Osteocyte (in vitro differentiated cells): Measurements from ENCODE around the gene SDC3. TPM values are rescaled to one million over a fixed set of nuclear protein-coding genes. Genes with fewer than 3 reads are reported as not detected.

ENCODE experiments used
- DNase-seq: peaks from one replicate; pipeline ENCODE4 v3.0.0; 2021; ENCODE audit warnings: mixed read lengths; ENCODE audit not compliant: unreplicated experiment; ENCODE audit errors: extremely low spot score
- H3K27ac Mint-ChIP-seq: one replicate; pipeline ENCODE4 v1.8.0; 2021; ENCODE audit warnings: mild to moderate bottlenecking, mixed read lengths; ENCODE audit not compliant: unreplicated experiment
- H3K27me3 Mint-ChIP-seq: one replicate; pipeline ENCODE4 v1.8.0; 2021; ENCODE audit warnings: mixed read lengths; ENCODE audit not compliant: unreplicated experiment
- H3K36me3 Mint-ChIP-seq: one replicate; pipeline ENCODE4 v1.8.0; 2021; ENCODE audit warnings: mixed read lengths; ENCODE audit not compliant: unreplicated experiment
- H3K4me1 Mint-ChIP-seq: one replicate; pipeline ENCODE4 v1.8.0; 2021; ENCODE audit warnings: mixed read lengths; ENCODE audit not compliant: unreplicated experiment
- H3K4me3 Mint-ChIP-seq: one replicate; pipeline ENCODE4 v1.8.0; 2021; ENCODE audit warnings: mild to moderate bottlenecking, moderate library complexity, mixed read lengths; ENCODE audit not compliant: unreplicated experiment
- H3K9me3 Mint-ChIP-seq: one replicate; pipeline ENCODE4 v1.8.0; 2021; ENCODE audit warnings: mixed read lengths; ENCODE audit not compliant: unreplicated experiment
- total RNA-seq: library from RNA; stranded (reverse); gene quantifications from 2 replicates; pipeline ENCODE4 v1.2.1, GENCODE V29; 2021
- TF ChIP-seq, protein P1 (sequence below): fragments of 200-600 bp; sonication (generic); IDR thresholded peaks from 2 replicates; pipeline ENCODE4 v1.5.0; 2021; ENCODE audit warnings: antibody characterized with exemption, mild to moderate bottlenecking, moderate library complexity

The SDC3 gene
- total RNA-seq, 1 donor from 2014 or later, result 54.4 TPM

DNA sequence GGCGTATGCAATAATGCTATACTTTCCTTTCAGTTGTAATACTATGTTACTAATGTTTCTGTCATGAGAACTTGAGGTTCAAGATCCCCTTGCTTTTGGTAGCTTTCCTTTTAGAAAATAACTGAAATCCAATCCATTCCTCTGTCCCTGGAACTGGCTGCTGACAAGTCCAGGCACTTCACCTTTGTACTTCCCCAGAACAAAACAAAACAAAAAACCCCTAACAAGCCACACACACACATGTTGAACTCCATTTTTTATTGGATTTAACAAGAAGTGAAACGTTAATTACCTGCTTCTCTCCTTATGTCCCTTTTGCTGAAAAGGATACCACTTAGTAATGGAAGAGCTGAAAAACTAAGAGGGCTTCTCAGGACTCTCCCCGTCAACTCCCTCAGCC is 26.1 kb upstream of the SDC3 start:
- Mint-ChIP-seq H3K9me3 (no peaks in the 10 kb centered on the region), H3K27me3 (no peaks in the 10 kb centered on the region), H3K36me3 (peaks cover 47% of the 10 kb centered on the region), H3K27ac (peak overlapping the region; percentile 33), H3K4me3 (no peak overlapping the region), H3K4me1 (peaks cover 19% of the 10 kb centered on the region)
- DNase-seq, result no peak
- TF ChIP-seq, protein P1, sequence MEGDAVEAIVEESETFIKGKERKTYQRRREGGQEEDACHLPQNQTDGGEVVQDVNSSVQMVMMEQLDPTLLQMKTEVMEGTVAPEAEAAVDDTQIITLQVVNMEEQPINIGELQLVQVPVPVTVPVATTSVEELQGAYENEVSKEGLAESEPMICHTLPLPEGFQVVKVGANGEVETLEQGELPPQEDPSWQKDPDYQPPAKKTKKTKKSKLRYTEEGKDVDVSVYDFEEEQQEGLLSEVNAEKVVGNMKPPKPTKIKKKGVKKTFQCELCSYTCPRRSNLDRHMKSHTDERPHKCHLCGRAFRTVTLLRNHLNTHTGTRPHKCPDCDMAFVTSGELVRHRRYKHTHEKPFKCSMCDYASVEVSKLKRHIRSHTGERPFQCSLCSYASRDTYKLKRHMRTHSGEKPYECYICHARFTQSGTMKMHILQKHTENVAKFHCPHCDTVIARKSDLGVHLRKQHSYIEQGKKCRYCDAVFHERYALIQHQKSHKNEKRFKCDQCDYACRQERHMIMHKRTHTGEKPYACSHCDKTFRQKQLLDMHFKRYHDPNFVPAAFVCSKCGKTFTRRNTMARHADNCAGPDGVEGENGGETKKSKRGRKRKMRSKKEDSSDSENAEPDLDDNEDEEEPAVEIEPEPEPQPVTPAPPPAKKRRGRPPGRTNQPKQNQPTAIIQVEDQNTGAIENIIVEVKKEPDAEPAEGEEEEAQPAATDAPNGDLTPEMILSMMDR, result no peak

DNA sequence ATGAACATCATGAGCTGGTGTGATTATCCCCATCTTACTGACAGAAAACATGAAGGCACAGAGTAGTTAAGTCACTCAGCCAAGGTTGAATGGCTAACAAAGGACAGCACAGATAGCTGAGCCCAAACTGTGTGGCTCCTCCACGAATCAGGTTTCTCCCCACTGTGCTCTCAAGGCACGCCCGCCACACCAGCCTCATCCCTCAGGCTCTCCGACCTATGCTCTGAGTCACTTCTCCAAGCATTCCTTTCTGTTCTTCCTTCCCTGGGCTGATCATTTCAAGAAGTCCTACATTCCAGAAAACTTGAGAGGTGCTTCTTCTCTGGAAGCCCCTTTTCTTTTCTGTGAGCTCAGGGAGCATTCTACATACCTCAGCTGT is 25.3 kb upstream of the SDC3 start:
- Mint-ChIP-seq H3K36me3 (peaks cover 39% of the 10 kb centered on the region), H3K9me3 (no peaks in the 10 kb centered on the region), H3K27ac (peak overlapping the region; percentile 28), H3K4me3 (no peak overlapping the region), H3K4me1 (peaks cover 19% of the 10 kb centered on the region), H3K27me3 (no peaks in the 10 kb centered on the region)
- no peak for DNase-seq
- TF ChIP-seq, protein P1, result no peak

DNA sequence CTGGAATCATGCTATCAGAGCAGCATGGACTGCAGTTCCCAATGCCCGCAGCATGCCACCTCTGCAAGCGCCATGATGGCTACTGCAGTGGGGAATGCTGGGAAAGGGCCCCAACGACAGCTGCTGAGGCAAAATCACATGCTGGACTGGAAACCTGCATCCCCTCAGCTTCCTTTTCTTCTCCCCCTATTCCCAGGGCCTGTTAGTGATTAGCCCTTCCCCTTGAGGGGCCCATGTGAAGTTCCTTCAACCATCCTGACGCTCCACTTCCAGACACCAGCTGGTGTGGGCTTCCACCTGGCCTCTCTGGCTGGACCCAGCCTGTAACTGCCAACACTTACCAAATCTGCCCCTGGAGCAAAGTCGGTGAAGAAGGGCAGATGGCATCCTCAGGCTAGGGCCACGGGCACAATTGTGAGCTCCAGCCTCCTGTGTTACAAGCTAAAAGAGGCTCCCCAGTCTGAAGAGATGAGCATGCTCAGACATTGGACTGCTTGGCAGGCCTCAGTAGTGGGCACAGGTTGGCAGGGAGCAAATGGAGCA is 22.1 kb upstream of the SDC3 start:
- no peaks in the 10 kb centered on the region for H3K9me3 Mint-ChIP-seq
- TF ChIP-seq, protein P1, result no peak
- no peak overlapping the region for H3K4me3 Mint-ChIP-seq
- no peak for DNase-seq
- H3K27ac Mint-ChIP-seq, result peak overlapping the region; percentile 58
- no peaks in the 10 kb centered on the region for H3K27me3 Mint-ChIP-seq
- H3K4me1 Mint-ChIP-seq, result peaks cover 22% of the 10 kb centered on the region
- peaks cover 27% of the 10 kb centered on the region for H3K36me3 Mint-ChIP-seq

DNA sequence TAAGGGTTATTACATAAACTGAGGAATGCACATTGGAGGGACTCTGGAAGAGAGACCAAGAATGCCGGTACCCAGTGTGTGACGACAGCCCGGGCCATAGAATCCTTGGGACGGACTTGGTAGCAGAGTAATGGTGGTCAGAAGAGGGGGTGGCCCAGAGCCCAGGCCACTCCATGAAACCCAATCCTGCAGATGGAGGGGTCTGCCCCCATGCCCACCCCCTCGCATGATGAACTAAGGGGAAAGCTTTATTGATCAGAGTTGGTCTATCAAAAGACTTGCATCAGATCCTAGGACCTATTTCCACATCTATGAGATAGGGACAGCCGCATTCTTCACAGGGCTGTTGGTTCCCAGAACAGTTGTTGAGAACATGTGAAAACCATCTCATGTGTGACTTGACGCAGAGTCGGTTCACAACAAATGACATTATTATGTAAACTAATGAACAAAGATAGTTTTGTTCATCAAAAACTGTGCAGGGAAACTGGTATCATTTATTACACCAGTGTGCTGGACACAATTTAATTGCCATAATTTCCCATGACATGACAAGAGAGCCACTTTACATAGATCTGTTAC is 21.5 kb upstream of the SDC3 start:
- no peak overlapping the region for H3K4me3 Mint-ChIP-seq
- no peaks in the 10 kb centered on the region for H3K9me3 Mint-ChIP-seq
- DNase-seq, result no peak
- H3K27ac Mint-ChIP-seq, result no peak overlapping the region
- no peaks in the 10 kb centered on the region for H3K27me3 Mint-ChIP-seq
- TF ChIP-seq, protein P1, result no peak
- peaks cover 19% of the 10 kb centered on the region for H3K4me1 Mint-ChIP-seq
- peaks cover 22% of the 10 kb centered on the region for H3K36me3 Mint-ChIP-seq

- no peak for DNase-seq
- H3K27ac Mint-ChIP-seq, result no peak overlapping the region
- no peaks in the 10 kb centered on the region for H3K9me3 Mint-ChIP-seq
- no peak overlapping the region for H3K4me3 Mint-ChIP-seq
- no peaks in the 10 kb centered on the region for H3K27me3 Mint-ChIP-seq
- peaks cover 12% of the 10 kb centered on the region for H3K4me1 Mint-ChIP-seq
- peaks cover 16% of the 10 kb centered on the region for H3K36me3 Mint-ChIP-seq
- TF ChIP-seq, protein P1, result peak; percentile 77
Observed at GRCh38 chr1:30929135-30929889, 20.8 kb upstream of the SDC3 start.
